ENCODE results near the gene RPH3AL.
"Not testable (repeated sequence)": the region's sequence is repeated elsewhere in the genome, so short reads cannot be mapped to it uniquely, and the experiment has no call there.

- TF ChIP-seq, protein P1, sequence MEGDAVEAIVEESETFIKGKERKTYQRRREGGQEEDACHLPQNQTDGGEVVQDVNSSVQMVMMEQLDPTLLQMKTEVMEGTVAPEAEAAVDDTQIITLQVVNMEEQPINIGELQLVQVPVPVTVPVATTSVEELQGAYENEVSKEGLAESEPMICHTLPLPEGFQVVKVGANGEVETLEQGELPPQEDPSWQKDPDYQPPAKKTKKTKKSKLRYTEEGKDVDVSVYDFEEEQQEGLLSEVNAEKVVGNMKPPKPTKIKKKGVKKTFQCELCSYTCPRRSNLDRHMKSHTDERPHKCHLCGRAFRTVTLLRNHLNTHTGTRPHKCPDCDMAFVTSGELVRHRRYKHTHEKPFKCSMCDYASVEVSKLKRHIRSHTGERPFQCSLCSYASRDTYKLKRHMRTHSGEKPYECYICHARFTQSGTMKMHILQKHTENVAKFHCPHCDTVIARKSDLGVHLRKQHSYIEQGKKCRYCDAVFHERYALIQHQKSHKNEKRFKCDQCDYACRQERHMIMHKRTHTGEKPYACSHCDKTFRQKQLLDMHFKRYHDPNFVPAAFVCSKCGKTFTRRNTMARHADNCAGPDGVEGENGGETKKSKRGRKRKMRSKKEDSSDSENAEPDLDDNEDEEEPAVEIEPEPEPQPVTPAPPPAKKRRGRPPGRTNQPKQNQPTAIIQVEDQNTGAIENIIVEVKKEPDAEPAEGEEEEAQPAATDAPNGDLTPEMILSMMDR (IDR thresholded peaks at IDR 0.05), result not testable (repeated sequence)
- not testable (repeated sequence) for TF ChIP-seq POLR2A (IDR thresholded peaks at IDR 0.05)
Measured at GRCh38 chr17:201257-201656, 151.3 kb downstream of the RPH3AL start.

All from prostate gland (tissue), 2 donors.